ENCODE measurements around the gene CPLX1.

CPLX1 gene

DNA sequence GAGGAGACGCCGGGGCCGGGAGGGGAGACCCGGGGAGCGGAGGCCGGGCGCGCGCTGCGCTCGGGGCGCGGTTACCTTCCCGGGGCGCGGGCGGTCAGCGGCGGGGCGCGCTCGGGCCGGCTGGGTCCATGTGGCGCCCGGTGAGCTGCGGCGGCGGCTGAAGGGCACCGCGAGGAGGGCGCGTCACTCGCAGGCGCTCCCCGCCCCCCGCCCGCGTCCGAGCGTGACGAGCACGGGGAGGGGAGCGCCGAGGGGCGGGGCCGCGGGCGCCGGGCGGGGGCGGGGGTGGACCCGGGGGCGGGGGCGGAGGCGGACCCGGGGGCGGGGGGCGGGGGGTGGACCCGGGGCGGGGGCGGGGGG lies at the start of gene CPLX1:
TSS of gene CPLX1 (minus strand) at position 159 of the 360 bp plus-strand sequence. CDS start 1,607 bp downstream, outside the sequence.
- DNase-seq (ENCODE audit: low read depth in 2 of 3, low spot score in 1 of 3): no peak

GRCh38 chr4:874971-875817 lies 49.3 kb upstream of the CPLX1 start:
- DNase-seq (ENCODE audit: low read depth in 2 of 3, low spot score in 1 of 3): no peak

- no peak for DNase-seq (ENCODE audit: low read depth in 2 of 3, low spot score in 1 of 3)
These were observed 48.1 kb upstream of the CPLX1 start for GRCh38 chr4:874056-874455.

- no peak for DNase-seq (ENCODE audit: low read depth in 2 of 3, low spot score in 1 of 3)
These were observed 46.5 kb upstream of the CPLX1 start for GRCh38 chr4:872241-872981.

GRCh38 chr4:871484-871883 lies 45.6 kb upstream of the CPLX1 start:
- no peak for DNase-seq (ENCODE audit: low read depth in 2 of 3, low spot score in 1 of 3)

DNA sequence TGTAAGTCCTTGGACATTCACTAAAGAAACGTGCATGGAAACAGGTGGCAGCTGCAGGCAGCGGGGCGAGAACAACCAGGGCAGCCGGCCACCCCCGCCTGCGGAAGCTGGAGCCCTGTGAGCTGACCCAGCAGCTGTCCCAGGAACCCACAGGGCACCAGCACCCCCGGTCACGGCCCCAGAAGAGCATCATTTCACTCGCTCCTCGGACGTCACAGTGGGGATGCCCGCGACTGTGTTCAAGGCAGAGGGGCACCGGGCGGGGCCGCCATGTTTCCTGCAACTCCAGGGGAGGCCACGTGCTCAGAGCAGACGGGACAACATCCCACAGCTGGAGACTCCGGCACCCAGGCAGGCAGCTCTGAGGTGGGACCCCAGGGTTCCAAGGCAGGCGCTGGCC lies 45.0 kb upstream of the CPLX1 start:
- DNase-seq (ENCODE audit: low read depth in 2 of 3, low spot score in 1 of 3): no peak

GRCh38 chr4:869776-870175 lies 43.8 kb upstream of the CPLX1 start:
- no peak for DNase-seq (ENCODE audit: low read depth in 2 of 3, low spot score in 1 of 3)

- DNase-seq (ENCODE audit: low read depth in 2 of 3, low spot score in 1 of 3): no peak
These were observed 42.5 kb upstream of the CPLX1 start for GRCh38 chr4:868421-868820.

GRCh38 chr4:867526-868250 lies 41.8 kb upstream of the CPLX1 start:
- DNase-seq (ENCODE audit: low read depth in 2 of 3, low spot score in 1 of 3): no peak

- DNase-seq (ENCODE audit: low read depth in 2 of 3, low spot score in 1 of 3): no peak
These were observed 40.9 kb upstream of the CPLX1 start for GRCh38 chr4:866761-867390.

DNA sequence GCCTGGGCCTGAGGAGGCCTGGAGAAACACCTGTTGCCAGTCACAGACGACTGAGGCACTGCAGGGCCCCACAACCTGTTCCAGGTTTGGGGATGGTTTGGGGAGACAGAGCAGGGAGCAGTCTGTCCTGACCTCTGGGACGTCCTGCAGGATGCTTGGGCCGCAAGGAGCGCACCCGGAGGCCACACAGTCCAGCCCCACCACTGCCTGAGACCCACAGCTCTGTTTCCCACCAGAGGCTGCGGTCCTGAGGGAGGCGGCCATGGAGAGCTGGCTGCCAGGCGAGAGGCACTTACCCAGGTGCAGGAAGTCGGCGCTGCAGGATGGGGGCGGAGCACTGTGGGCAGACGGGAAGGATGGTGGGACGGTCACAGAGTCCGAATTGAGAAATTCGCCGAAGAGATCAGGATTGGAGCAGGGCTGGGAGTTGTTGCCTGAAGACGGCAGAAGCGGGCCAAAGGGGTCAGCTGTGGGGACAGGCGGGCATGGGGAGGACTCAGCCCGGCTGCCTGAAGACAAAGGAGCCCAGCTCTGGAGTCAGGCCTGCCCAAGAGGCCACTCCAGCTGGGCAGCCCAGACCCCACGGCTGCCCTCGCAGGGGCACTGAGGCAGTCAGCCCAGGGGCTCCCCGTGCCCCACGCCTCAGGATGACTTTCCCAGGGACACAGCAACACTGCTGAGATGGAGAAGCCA lies 40.3 kb upstream of the CPLX1 start:
- no peak for DNase-seq (ENCODE audit: low read depth in 2 of 3, low spot score in 1 of 3)

DNA sequence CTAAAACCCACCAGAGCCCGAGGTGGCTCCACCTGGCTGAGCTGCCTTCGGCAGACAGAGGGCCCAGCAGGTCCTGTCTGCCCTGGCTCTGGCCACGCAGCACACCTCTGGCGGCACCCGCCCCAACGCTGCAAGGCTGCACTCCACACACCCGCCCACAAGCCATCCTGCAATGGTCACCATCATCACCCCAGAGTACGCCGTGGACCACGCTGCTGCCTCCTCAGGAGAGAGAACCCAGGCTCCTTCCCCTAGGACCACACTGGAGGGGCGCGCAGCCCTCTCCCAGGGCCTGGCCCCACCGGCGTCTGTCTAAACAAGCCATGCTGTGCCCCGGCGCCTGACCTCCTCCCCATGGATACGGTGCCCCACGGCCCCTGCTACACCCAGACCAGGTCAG lies 39.6 kb upstream of the CPLX1 start:
- no peak for DNase-seq (ENCODE audit: low read depth in 2 of 3, low spot score in 1 of 3)

DNA sequence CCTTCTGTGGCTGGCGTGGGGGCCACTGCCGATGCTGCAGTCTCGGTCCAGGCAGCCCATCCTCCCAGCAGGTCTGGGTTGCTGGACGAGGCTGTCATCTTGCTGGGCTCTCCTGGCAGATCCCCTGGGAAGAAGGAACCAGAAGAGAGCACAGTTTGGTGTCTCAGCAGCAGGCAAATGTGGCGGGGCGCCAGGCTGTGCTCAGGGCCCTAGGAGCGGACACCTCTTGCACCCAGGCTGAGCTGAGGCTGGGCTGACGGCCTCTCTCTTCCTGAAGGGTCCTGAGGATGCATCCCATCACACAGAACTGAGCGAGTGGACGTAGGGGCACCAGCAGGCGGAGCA lies 39.2 kb upstream of the CPLX1 start:
- no peak for DNase-seq (ENCODE audit: low read depth in 2 of 3, low spot score in 1 of 3)

- DNase-seq (ENCODE audit: low read depth in 2 of 3, low spot score in 1 of 3): no peak
These were observed 38.7 kb upstream of the CPLX1 start for GRCh38 chr4:864456-865120.

GRCh38 chr4:860561-860960 lies 34.6 kb upstream of the CPLX1 start:
- no peak for DNase-seq (ENCODE audit: low read depth in 2 of 3, low spot score in 1 of 3)

- no peak for DNase-seq (ENCODE audit: low read depth in 2 of 3, low spot score in 1 of 3)
These were observed 33.6 kb upstream of the CPLX1 start for GRCh38 chr4:859496-859895.

- no peak for DNase-seq (ENCODE audit: low read depth in 2 of 3, low spot score in 1 of 3)
These were observed 33.0 kb upstream of the CPLX1 start for GRCh38 chr4:858831-859451.

GRCh38 chr4:858041-858481 lies 32.1 kb upstream of the CPLX1 start:
- no peak for DNase-seq (ENCODE audit: low read depth in 2 of 3, low spot score in 1 of 3)

GRCh38 chr4:857461-857860 lies 31.5 kb upstream of the CPLX1 start:
- no peak for DNase-seq (ENCODE audit: low read depth in 2 of 3, low spot score in 1 of 3)

Data from stimulated activated CD4-positive, alpha-beta T cell treated with anti-CD3 and anti-CD28 coated beads, Interleukin-12 subunit alpha, Interleukin-12 subunit beta, amount 100 ng/mL, for 48 hours (primary cell).